ENCODE data around the gene ELOB. TPM values are rescaled to one million over a fixed set of nuclear protein-coding genes. Genes with fewer than 3 reads are reported as not detected.

The ELOB gene
- total RNA-seq, 4 donors from 2014 or later: 181 to 341 (median 323) TPM

- no peak for TF ChIP-seq CTCF (IDR thresholded peaks at IDR 0.05)
- DNase-seq (ENCODE audit: low spot score): no peak
- no peak for ATAC-seq (ENCODE audit: low FRiP score)
Measured at GRCh38 chr16:2745961-2746360, 31.1 kb downstream of the ELOB start.

GRCh38 chr16:2745116-2745890, 31.8 kb downstream of the ELOB start:
- ATAC-seq (ENCODE audit: low FRiP score) (no peak), DNase-seq (ENCODE audit: low spot score) (no peak)
- no peak for TF ChIP-seq CTCF (IDR thresholded peaks at IDR 0.05)

- DNase-seq (ENCODE audit: low spot score) (no peak), ATAC-seq (ENCODE audit: low FRiP score) (no peak)
- no peak for TF ChIP-seq CTCF (IDR thresholded peaks at IDR 0.05)
Measured at GRCh38 chr16:2744711-2745110, 32.4 kb downstream of the ELOB start.

DNA sequence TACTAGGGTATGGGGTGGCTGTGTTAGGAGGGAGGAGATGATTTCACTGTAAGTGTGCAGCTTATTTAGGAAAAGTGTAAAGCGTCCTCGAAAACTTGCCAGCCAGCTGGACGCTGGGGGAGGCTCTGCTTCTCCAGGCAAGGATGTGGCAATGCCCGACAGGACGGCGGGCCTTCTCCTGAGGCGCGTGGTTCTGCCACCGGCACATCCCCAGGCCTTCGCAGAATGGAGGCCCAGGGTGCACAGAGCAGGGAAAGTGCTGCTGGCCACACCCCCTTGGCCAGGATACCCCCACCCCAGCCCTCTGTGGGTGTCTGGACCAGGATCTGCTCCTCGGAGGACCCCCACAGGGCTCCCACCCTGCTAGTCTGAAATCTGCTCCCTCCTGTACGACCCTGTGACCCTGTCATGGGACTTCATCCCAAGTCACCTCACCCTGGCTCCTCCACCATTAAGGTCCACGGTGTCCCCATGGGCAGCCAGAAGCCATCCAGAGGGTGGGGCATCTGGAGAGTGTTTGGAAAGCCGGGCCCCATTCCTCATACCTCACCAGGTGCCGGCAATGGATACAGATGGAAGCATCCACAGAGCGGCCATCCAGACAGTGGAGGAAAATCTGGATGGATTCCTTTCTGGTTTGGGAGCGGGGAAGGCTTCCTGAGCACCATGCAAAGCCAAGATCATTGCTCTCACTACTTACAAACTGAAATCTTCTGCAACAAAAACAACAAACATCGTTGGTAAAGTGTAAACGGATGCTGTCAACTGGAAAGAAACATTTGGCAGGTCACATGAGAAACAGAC, 33.9 kb downstream of the ELOB start:
- no peak for DNase-seq (ENCODE audit: low spot score)
- ATAC-seq (ENCODE audit: low FRiP score): no peak
- TF ChIP-seq CTCF (IDR thresholded peaks at IDR 0.05): no peak

GRCh38 chr16:2742323-2743006, 34.6 kb downstream of the ELOB start:
- no peak for TF ChIP-seq CTCF (IDR thresholded peaks at IDR 0.05)

GRCh38 chr16:2741168-2741567, 35.9 kb downstream of the ELOB start:
- TF ChIP-seq CTCF (IDR thresholded peaks at IDR 0.05): no peak
- ATAC-seq (ENCODE audit: low FRiP score): no peak
- DNase-seq (ENCODE audit: low spot score): no peak

More at GRCh38 chr16:2742323-2743006, 34.6 kb downstream of the ELOB start:
- DNase-seq (ENCODE audit: low spot score): no peak
- no peak for ATAC-seq (ENCODE audit: low FRiP score)

All from omental fat pad (tissue), 4 donors.